HEK293T (cell line): ENCODE results near the gene DLK1.

Experiments
- ARNT ChIP-seq: fragments of 450-650 bp; IDR thresholded peaks from 2 replicates; pipeline ENCODE4 v1.6.1; 2017; ENCODE audit warnings: mild to moderate bottlenecking
- BHLHE40 ChIP-seq: fragments of 450-650 bp; IDR thresholded peaks from 2 replicates; pipeline ENCODE4 v1.6.1; 2016; ENCODE audit warnings: mild to moderate bottlenecking, moderate library complexity, borderline replicate concordance
- ELF4 ChIP-seq: fragments of 450-650 bp; IDR thresholded peaks from 2 replicates; pipeline ENCODE4 v1.6.1; 2017; ENCODE audit warnings: antibody characterized with exemption
- FOXA1 ChIP-seq: fragments of 450-650 bp; IDR thresholded peaks from 2 replicates; pipeline ENCODE4 v1.6.1; 2016; ENCODE audit warnings: mild to moderate bottlenecking
- FOXK2 ChIP-seq: fragments of 450-650 bp; IDR thresholded peaks from 2 replicates; pipeline ENCODE4 v1.6.1; 2016; ENCODE audit warnings: mild to moderate bottlenecking
- FOXM1 ChIP-seq: fragments of 450-650 bp; IDR thresholded peaks from 2 replicates; pipeline ENCODE4 v1.6.1; 2017; ENCODE audit warnings: mild to moderate bottlenecking, borderline replicate concordance
- L3MBTL2 ChIP-seq: fragments of 450-650 bp; conservative IDR thresholded peaks from 2 replicates; pipeline ENCODE4 v1.6.1; 2016; ENCODE audit warnings: mild to moderate bottlenecking
- NFRKB ChIP-seq: fragments of 450-650 bp; IDR thresholded peaks from 2 replicates; pipeline ENCODE4 v1.6.1; 2016; ENCODE audit warnings: mild to moderate bottlenecking, moderate library complexity
- SP1 ChIP-seq: fragments of 450-650 bp; IDR thresholded peaks from 2 replicates; pipeline ENCODE4 v1.6.1; 2017
- SUZ12 ChIP-seq: fragments of 450-650 bp; IDR thresholded peaks from 2 replicates; pipeline ENCODE4 v1.6.1; 2016; ENCODE audit warnings: mild to moderate bottlenecking
- TARDBP ChIP-seq: fragments of 450-650 bp; IDR thresholded peaks from 2 replicates; pipeline ENCODE4 v1.6.1; 2016

DNA sequence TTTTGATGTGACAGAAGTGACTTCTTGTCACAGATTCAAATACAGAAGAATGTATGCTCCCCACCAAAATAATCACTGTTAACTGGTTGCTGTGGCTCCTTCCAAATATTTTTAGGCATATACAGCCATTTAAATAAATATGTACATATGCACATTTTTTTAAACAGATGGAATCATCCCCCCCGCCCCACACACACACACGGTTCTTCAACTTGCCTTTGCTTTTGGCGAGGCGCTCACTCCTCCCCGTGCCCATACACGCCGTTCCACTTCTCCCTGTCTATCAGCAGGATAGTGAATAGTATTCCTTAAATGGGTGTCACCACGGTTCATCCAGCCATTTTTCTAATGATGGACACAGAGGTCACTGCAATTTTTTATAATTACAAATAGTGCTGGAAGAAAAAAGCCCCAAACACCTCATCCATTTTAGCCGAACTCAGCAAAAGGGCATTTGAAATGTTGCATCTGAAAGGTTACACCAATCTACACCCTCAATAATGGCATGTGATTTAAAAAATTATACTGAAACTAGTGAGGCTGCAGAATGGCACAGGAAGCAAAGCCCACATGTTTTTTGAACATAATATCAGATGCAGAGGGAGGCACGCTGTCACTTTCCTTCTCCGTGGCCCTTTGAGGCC, 60.0 kb downstream of the DLK1 start:
- no peak for TF ChIP-seq NFRKB
- TF ChIP-seq L3MBTL2 = no peak
- no peak for TF ChIP-seq FOXA1
- TF ChIP-seq ELF4 = no peak
- TF ChIP-seq FOXM1 = no peak
- TF ChIP-seq TARDBP = no peak
- no peak for TF ChIP-seq SP1
- no peak for TF ChIP-seq BHLHE40
- no peak for TF ChIP-seq FOXK2
- TF ChIP-seq SUZ12 = no peak
- TF ChIP-seq ARNT = no peak
